Esophagus muscularis mucosa (tissue), 4 donors: ENCODE measurements around the gene LMNTD2.
A peak's percentile ranks its signal among the peaks of the same experiment; 100 is the strongest.

Experiments
- EP300 ChIP-seq: sonication (generic); formaldehyde crosslinking; IDR thresholded peaks from one replicate; pipeline ENCODE4 v1.6.1; 2017; ENCODE audit warnings: antibody characterized with exemption
- POLR2A ChIP-seq: fragments of 450-650 bp; IDR thresholded peaks from one replicate; pipeline ENCODE4 v1.6.1; 2017; ENCODE audit warnings: antibody characterized with exemption, moderate library complexity, mild to moderate bottlenecking, low read depth
- POLR2AphosphoS5 ChIP-seq, 2 donors: sonication (generic); formaldehyde crosslinking; IDR thresholded peaks; one replicate each; pipeline ENCODE4 v1.6.1; 2017; ENCODE audit warnings: antibody characterized with exemption in 2 of 2
- TF ChIP-seq, protein P1 (sequence below), 3 experiments: fragments of 200-600 bp in 2 of 3; fragments of 450-650 bp in 1 of 3; sonication (generic) in 2 of 3; IDR thresholded peaks; one replicate each; pipeline ENCODE4 v1.5.1; 2017 to 2019; ENCODE audit warnings: antibody characterized with exemption in 3 of 3, mild to moderate bottlenecking in 2 of 3, moderate library complexity in 1 of 3

DNA sequence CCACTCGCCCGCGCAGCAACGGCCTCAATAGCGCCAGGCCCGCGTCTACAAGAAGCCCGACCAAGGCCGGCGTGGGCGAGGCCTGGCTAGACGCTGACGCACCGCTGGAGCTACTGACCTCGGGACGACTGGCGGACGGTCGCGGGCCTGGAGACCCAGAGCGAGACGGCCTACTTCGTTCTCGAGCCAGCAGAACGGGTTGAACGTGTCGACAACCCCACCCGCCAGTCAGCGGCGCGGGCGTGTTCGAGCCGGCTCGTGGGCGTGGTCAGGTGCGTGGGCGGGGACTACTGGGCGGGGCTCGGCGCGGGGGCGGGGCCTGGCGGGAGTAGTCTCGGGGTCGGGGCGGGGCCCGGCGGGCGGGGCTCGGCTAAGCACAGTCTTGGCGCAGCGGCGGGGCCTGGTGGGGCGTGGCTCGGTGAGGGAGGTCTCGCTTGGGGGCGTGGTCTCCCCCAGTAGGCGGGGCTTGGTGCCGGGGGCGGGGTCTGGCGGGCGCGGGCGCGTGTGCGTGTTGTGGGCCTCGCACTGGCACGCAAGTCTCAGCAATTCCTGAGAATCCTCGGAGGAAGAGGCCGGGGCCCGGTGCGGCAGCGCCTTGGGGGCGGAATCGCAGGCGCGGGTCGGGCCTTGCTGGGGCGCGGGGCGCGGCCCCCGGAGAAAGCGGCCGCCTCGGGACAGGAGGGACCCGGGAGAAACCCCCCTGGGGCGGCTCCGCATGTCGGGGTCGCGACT, 53.4 kb downstream of the LMNTD2 start, which contains the start of gene RNH1:
- TF ChIP-seq POLR2AphosphoS5 (IDR thresholded peaks at IDR 0.05) (peak in 1 of 2 donors; percentile 88), EP300 (no peak), POLR2A (peak; percentile 78)
- TF ChIP-seq, protein P1, sequence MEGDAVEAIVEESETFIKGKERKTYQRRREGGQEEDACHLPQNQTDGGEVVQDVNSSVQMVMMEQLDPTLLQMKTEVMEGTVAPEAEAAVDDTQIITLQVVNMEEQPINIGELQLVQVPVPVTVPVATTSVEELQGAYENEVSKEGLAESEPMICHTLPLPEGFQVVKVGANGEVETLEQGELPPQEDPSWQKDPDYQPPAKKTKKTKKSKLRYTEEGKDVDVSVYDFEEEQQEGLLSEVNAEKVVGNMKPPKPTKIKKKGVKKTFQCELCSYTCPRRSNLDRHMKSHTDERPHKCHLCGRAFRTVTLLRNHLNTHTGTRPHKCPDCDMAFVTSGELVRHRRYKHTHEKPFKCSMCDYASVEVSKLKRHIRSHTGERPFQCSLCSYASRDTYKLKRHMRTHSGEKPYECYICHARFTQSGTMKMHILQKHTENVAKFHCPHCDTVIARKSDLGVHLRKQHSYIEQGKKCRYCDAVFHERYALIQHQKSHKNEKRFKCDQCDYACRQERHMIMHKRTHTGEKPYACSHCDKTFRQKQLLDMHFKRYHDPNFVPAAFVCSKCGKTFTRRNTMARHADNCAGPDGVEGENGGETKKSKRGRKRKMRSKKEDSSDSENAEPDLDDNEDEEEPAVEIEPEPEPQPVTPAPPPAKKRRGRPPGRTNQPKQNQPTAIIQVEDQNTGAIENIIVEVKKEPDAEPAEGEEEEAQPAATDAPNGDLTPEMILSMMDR (IDR thresholded peaks at IDR 0.05) = no peak
